A549 (cell line): ENCODE results near the gene ETF1. TPM values are rescaled to one million over a fixed set of nuclear protein-coding genes. Genes with fewer than 3 reads are reported as not detected.

Source experiments
- ATOH8 ChIP-seq: fragments of 250-450 bp; sonication (Bioruptor Pico); IDR thresholded peaks from 2 replicates; pipeline ENCODE4 v1.5.0; 2020; ENCODE audit warnings: low read depth, mild to moderate bottlenecking, moderate library complexity
- CBX2 ChIP-seq: fragments of 200-600 bp; sonication (generic); IDR thresholded peaks from 2 replicates; pipeline ENCODE4 v1.6.1; 2016; ENCODE audit warnings: low read depth, mild to moderate bottlenecking, borderline replicate concordance
- CBX8 ChIP-seq: fragments of 200-600 bp; sonication (generic); IDR thresholded peaks from 2 replicates; pipeline ENCODE4 v1.6.1; 2016
- CHD2 ChIP-seq: fragments of 150-350 bp; IDR thresholded peaks from 2 replicates; pipeline ENCODE4 v1.6.1; 2014; ENCODE audit warnings: low read length; ENCODE audit not compliant: partially characterized antibody
- E2F6 ChIP-seq: IDR thresholded peaks from 2 replicates; pipeline ENCODE4 v1.6.1; 2012; ENCODE audit warnings: low read depth, borderline replicate concordance
- EHMT2 ChIP-seq: fragments of 200-600 bp; sonication (generic); IDR thresholded peaks from 2 replicates; pipeline ENCODE4 v1.6.1; 2016; ENCODE audit warnings: antibody characterized with exemption, low read depth, mild to moderate bottlenecking, moderate library complexity
- ELK1 ChIP-seq: fragments of 150-350 bp; IDR thresholded peaks from 2 replicates; pipeline ENCODE4 v1.6.1; 2014; ENCODE audit warnings: low read depth, mild to moderate bottlenecking, low read length
- EP300 ChIP-seq, 2 experiments: fragments of >200 bp; sonication (Bioruptor Twin); formaldehyde crosslinking; IDR thresholded peaks; 2 replicates in 1 of 2; 3 replicates in 1 of 2; pipeline ENCODE4 v1.6.1; 2016 to 2017
- ESRRA ChIP-seq: fragments of 150-350 bp; IDR thresholded peaks from 2 replicates; pipeline ENCODE4 v1.6.1; 2014; ENCODE audit warnings: mild to moderate bottlenecking, low read length, borderline replicate concordance
- FOSB ChIP-seq: fragments of 250-450 bp; sonication (Bioruptor Pico); IDR thresholded peaks from 2 replicates; pipeline ENCODE4 v1.5.0; 2020; ENCODE audit warnings: mild to moderate bottlenecking, moderate library complexity
- FOSL2 ChIP-seq, 2 experiments: fragments of 450-650 bp in 1 of 2; fragments of >200 bp in 1 of 2; sonication (Bioruptor Twin) in 1 of 2; formaldehyde crosslinking; IDR thresholded peaks; 2 replicates each; pipeline versions ENCODE4 v1.5.0 to v1.6.1; 2016 to 2020; ENCODE audit warnings: mild to moderate bottlenecking in 1 of 2, moderate library complexity in 1 of 2
- HOXA7 ChIP-seq: fragments of 250-450 bp; sonication (Bioruptor Pico); IDR thresholded peaks from 2 replicates; pipeline ENCODE4 v1.5.0; 2020; ENCODE audit warnings: mild to moderate bottlenecking, moderate library complexity
- JUNB ChIP-seq: fragments of >200 bp; sonication (Bioruptor Twin); formaldehyde crosslinking; IDR thresholded peaks from 2 replicates; pipeline ENCODE4 v1.6.1; 2016
- MAFK ChIP-seq: fragments of 450-650 bp; IDR thresholded peaks from 2 replicates; pipeline ENCODE4 v1.6.1; 2014; ENCODE audit not compliant: partially characterized antibody
- MAX ChIP-seq: IDR thresholded peaks from 2 replicates; pipeline ENCODE4 v1.6.1; 2012
- MYC ChIP-seq: IDR thresholded peaks from 2 replicates; pipeline ENCODE4 v1.6.1; 2012; ENCODE audit warnings: mild to moderate bottlenecking, inconsistent platforms, low read length, improper control_type of control experiment, borderline replicate concordance
- NFE2L2 ChIP-seq: fragments of 150-350 bp; conservative IDR thresholded peaks from 2 replicates; pipeline ENCODE4 v1.6.1; 2014; ENCODE audit warnings: low read length
- NPAS2 ChIP-seq: fragments of 250-450 bp; sonication (Bioruptor Pico); IDR thresholded peaks from 2 replicates; pipeline ENCODE4 v1.8.0; 2022; ENCODE audit warnings: mild to moderate bottlenecking, moderate library complexity, borderline replicate concordance
- PBX3 ChIP-seq: IDR thresholded peaks from 2 replicates; pipeline ENCODE4 v1.6.1; 2012
- PHF8 ChIP-seq: fragments of 200-600 bp; sonication (generic); IDR thresholded peaks from 2 replicates; pipeline ENCODE4 v1.6.1; 2016; ENCODE audit warnings: low read depth, mild to moderate bottlenecking, antibody characterized with exemption, moderate library complexity, borderline replicate concordance
- POLR2A ChIP-seq: IDR thresholded peaks from 2 replicates; pipeline ENCODE4 v1.6.1; 2012; ENCODE audit warnings: mild to moderate bottlenecking, low read length
- RAD21 ChIP-seq, 2 experiments: fragments of >200 bp in 1 of 2; sonication (Bioruptor Twin) in 1 of 2; formaldehyde crosslinking in 1 of 2; IDR thresholded peaks in 1 of 2; conservative IDR thresholded peaks in 1 of 2; 2 replicates in 1 of 2; 3 replicates in 1 of 2; pipeline ENCODE4 v1.6.1; 2012 to 2018; ENCODE audit warnings: inconsistent platforms in 1 of 2
- RARB ChIP-seq: fragments of 250-450 bp; sonication (Bioruptor Pico); IDR thresholded peaks from 2 replicates; pipeline ENCODE4 v1.8.0; 2021; ENCODE audit warnings: mild to moderate bottlenecking, moderate library complexity
- RCOR1 ChIP-seq: fragments of 150-350 bp; IDR thresholded peaks from 2 replicates; pipeline ENCODE4 v1.6.1; 2014; ENCODE audit warnings: antibody characterized with exemption, low read length, low read depth
- REST ChIP-seq: fragments of 200-600 bp; sonication (generic); IDR thresholded peaks from 2 replicates; pipeline ENCODE4 v1.6.1; 2016; ENCODE audit warnings: antibody characterized with exemption, mild to moderate bottlenecking, moderate library complexity
- RFX5 ChIP-seq: fragments of 450-650 bp; IDR thresholded peaks from 2 replicates; pipeline ENCODE4 v1.7.1; 2014; ENCODE audit warnings: antibody characterized with exemption, mild to moderate bottlenecking, moderate library complexity
- RNF2 ChIP-seq: fragments of 200-600 bp; sonication (generic); IDR thresholded peaks from 2 replicates; pipeline ENCODE4 v1.6.1; 2016; ENCODE audit warnings: low read depth, mild to moderate bottlenecking, antibody characterized with exemption, moderate library complexity, borderline replicate concordance
- SMC3 ChIP-seq: fragments of >200 bp; sonication (Bioruptor Twin); formaldehyde crosslinking; IDR thresholded peaks from 3 replicates; pipeline ENCODE4 v1.6.1; 2018; ENCODE audit warnings: inconsistent platforms
- SREBF2 ChIP-seq: fragments of 450-650 bp; IDR thresholded peaks from 2 replicates; pipeline ENCODE4 v1.6.1; 2014; ENCODE audit warnings: mild to moderate bottlenecking, moderate library complexity
- TFCP2L1 ChIP-seq: fragments of 250-450 bp; sonication (Bioruptor Pico); IDR thresholded peaks from 2 replicates; pipeline ENCODE4 v1.5.0; 2021; ENCODE audit warnings: mild to moderate bottlenecking
- USF2 ChIP-seq: fragments of 450-650 bp; IDR thresholded peaks from 2 replicates; pipeline ENCODE4 v1.6.1; 2014; ENCODE audit warnings: antibody characterized with exemption
- ZC3H11A ChIP-seq: fragments of 450-650 bp; IDR thresholded peaks from 2 replicates; pipeline ENCODE4 v1.6.1; 2014; ENCODE audit warnings: antibody characterized with exemption, mild to moderate bottlenecking
- ZNF302 ChIP-seq: fragments of 250-450 bp; sonication (Bioruptor Pico); IDR thresholded peaks from 2 replicates; pipeline ENCODE4 v1.9.0; 2021; ENCODE audit warnings: inconsistent platforms, mild to moderate bottlenecking, moderate library complexity
- ZSCAN20 ChIP-seq: fragments of 250-450 bp; sonication (Bioruptor Pico); IDR thresholded peaks from 2 replicates; pipeline ENCODE4 v1.8.0; 2022; ENCODE audit warnings: mild to moderate bottlenecking, moderate library complexity
- polyA plus RNA-seq, 4 experiments: library from polyadenylated mRNA; depleted of rRNA in 3 of 4; stranded (reverse); fragments of >200 nt; fragmentation: RNase III in 1 of 4; extraction: RNeasy Plus Mini Kit Qiagen cat#74134 plus additional on column Dnase treatment in 1 of 4; gene quantifications; 2 replicates in 3 of 4; 3 replicates in 1 of 4; pipeline ENCODE4 v1.2.3, GENCODE V29; 2011 to 2017

Gene ETF1
- polyA plus RNA-seq, 2 of the 4 experiments (the other 2 are of a cell fraction), result 119 to 161 TPM

- TF ChIP-seq REST, result peak; percentile 76
- TF ChIP-seq ESRRA, result no peak
- no peak for TF ChIP-seq EP300 (IDR thresholded peaks at IDR 0.05)
- peak; percentile 29; the same call in 1 of the 2 replicates for TF ChIP-seq E2F6
- no peak for TF ChIP-seq RFX5
- no peak for TF ChIP-seq RCOR1
- no peak for TF ChIP-seq EHMT2
- no peak for TF ChIP-seq JUNB
- TF ChIP-seq FOSB, result no peak; the same call in 1 of the 2 replicates
- TF ChIP-seq RARB (CRISPR knock-in tag), result peak; percentile 15; the same call in 1 of the 2 replicates
- TF ChIP-seq PBX3, result no peak
- no peak for TF ChIP-seq SREBF2
- TF ChIP-seq TFCP2L1 (CRISPR knock-in tag), result 0 out of 2 replicates have a peak, but pooled peaks have one; percentile 59
- peak; percentile 59 for TF ChIP-seq POLR2A
- TF ChIP-seq SMC3, result no peak
- TF ChIP-seq CHD2, result peak; percentile 81
- peak; percentile 51; the same call in 1 of the 2 replicates for TF ChIP-seq MAX
- TF ChIP-seq RNF2, result no peak
- TF ChIP-seq RAD21 (conservative IDR thresholded peaks at IDR 0.05 in 1 of 2, IDR thresholded peaks at IDR 0.05 in 1 of 2), result no peak; a peak in 2 of 5 replicates
- no peak for TF ChIP-seq HOXA7 (CRISPR knock-in tag)
- TF ChIP-seq USF2, result no peak
- TF ChIP-seq ELK1, result peak; percentile 100
- no peak for TF ChIP-seq ATOH8 (CRISPR knock-in tag)
- TF ChIP-seq PHF8, result peak; percentile 57; the same call in 1 of the 2 replicates
- no peak for TF ChIP-seq MAFK
- no peak for TF ChIP-seq CBX2
- no peak for TF ChIP-seq FOSL2 (IDR thresholded peaks at IDR 0.05)
- TF ChIP-seq FOSL2 (CRISPR knock-in tag; IDR thresholded peaks at IDR 0.05), result no peak
- TF ChIP-seq NFE2L2, result no peak
- no peak for TF ChIP-seq CBX8
- no peak for TF ChIP-seq NPAS2 (CRISPR knock-in tag)
- no peak; the same call in 1 of the 2 replicates for TF ChIP-seq MYC
- TF ChIP-seq ZSCAN20 (CRISPR knock-in tag), result no peak
- no peak for TF ChIP-seq ZC3H11A
- no peak for TF ChIP-seq ZNF302 (CRISPR knock-in tag)
These were observed 78.4 kb downstream of the ETF1 start (continued) for GRCh38 chr5:138464388-138465260.
